HL-60 (cell line): Measurements from ENCODE around the gene MIAT.

Source experiments
- CTCF ChIP-seq: IDR thresholded peaks from one replicate; pipeline ENCODE4 v1.5.1; 2011; ENCODE audit warnings: low read length, control low read depth, inconsistent platforms; ENCODE audit not compliant: insufficient read depth
- GABPA ChIP-seq: IDR thresholded peaks from 2 replicates; pipeline ENCODE4 v1.6.1; 2012; ENCODE audit warnings: low read depth
- POLR2AphosphoS5 ChIP-seq: IDR thresholded peaks from 2 replicates; pipeline ENCODE4 v1.6.1; 2012; ENCODE audit warnings: low read depth
- REST ChIP-seq: IDR thresholded peaks from 2 replicates; pipeline ENCODE4 v1.6.1; 2012; ENCODE audit warnings: low read depth; ENCODE audit not compliant: insufficient replicate concordance

- TF ChIP-seq CTCF (no peak), GABPA (no peak), POLR2AphosphoS5 (no peak), REST (no peak)
Observed at GRCh38 chr22:26700462-26700861, 43.1 kb downstream of the MIAT start.
